HG03521 (cell line): ENCODE measurements around the gene ARL14EPL.
A peak's percentile ranks its signal among the peaks of the same experiment; 100 is the strongest.
"Not testable (repeated sequence)": the region's sequence is repeated elsewhere in the genome, so short reads cannot be mapped to it uniquely, and the experiment has no call there.

Experiments
- ATAC-seq: cut with Tn5 transposase; IDR thresholded peaks from one replicate; pipeline ENCODE4 v1.9.1; 2021; ENCODE audit warnings: mild to moderate bottlenecking, moderate library complexity; ENCODE audit not compliant: unreplicated experiment

Gene ARL14EPL

GRCh38 chr5:116046261-116046660, 14.0 kb downstream of the ARL14EPL start:
- no peak for ATAC-seq

DNA sequence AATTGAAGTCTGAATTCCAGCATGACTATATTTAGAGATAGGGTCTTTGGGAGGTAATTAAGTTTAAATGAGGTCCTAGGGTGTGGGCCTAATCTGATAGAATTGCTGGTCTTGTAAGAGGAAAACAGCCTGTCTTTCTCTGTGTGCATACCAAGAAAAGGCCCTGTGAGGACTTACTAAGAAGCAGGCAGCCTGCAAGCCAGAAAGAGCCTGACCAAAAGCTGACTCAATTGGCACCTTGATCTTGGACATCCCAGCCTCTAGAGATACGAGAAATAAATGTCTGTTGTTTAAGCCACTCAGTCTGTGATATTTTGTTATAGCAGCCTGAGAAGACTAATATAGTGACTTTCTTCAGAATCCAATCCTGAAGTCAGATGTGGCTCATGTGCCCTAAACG, 14.6 kb downstream of the ARL14EPL start:
- no peak for ATAC-seq

DNA sequence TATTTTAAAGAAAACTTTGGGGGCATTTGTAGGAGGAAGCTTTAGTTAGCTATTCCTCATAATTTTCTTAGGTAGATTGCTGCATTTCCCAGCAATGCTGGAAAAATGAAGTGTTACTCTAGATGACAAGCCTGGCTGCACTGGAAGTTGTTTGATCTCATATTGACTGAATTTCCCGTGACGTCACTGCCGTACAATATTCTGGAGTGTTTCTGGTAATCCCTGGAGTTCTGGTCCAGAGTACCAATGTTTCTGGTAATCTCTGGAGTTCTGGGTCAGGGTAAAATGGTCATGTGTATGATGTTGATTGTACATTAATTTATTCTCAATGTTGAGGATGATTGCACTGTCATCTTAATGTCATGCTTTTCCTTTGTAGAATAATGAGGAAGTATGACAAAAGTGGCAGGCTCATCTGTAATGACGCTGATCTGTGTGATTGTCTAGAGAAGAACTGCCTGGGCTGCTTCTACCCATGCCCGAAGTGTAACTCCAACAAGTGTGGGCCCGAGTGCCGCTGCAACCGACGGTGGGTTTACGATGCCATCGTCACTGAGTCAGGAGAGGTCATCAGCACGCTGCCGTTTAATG, 26.2 kb downstream of the ARL14EPL start:
- ATAC-seq = no peak

DNA sequence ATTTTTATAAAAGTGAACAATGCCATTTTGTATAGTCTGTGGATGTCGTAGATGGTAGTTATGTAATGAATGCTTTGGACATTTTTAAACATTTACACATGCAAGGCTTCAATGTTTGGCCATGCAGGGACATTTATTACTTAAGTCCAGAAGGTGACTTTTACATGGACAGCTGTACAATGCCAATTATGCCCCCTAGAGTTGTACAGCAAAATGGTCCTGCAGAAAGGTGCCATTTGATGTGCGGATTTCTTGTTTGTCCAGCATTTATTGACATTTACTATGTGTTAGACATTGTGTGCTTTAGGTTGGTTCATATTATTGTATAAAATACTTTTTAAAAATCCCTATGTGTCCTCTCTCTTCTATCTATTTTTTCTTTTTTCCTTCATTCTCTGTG, 30.1 kb downstream of the ARL14EPL start:
- no peak for ATAC-seq

GRCh38 chr5:116063950-116064349, 31.7 kb downstream of the ARL14EPL start:
- no peak for ATAC-seq

- ATAC-seq = peak; percentile 48
Observed at GRCh38 chr5:116068028-116068632, 35.9 kb downstream of the ARL14EPL start.

DNA sequence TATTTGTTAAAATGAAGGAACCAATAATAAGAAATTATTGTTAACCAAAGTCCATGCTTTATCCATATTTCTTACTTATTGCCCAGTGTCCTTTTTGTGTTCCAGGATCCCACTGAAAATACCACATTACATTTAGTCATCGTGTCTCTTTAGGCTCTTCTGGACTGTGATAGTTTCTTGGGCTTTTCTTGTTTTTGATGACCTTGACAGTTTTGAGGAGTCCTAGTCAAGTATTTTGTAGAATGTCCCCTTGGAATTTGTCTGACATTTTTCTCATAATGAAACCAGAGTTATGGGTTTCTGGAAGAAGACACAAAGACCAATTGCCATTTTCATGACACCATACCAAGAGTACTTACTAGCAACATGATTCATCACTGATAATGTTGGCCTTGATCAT, 38.9 kb downstream of the ARL14EPL start:
- no peak for ATAC-seq

DNA sequence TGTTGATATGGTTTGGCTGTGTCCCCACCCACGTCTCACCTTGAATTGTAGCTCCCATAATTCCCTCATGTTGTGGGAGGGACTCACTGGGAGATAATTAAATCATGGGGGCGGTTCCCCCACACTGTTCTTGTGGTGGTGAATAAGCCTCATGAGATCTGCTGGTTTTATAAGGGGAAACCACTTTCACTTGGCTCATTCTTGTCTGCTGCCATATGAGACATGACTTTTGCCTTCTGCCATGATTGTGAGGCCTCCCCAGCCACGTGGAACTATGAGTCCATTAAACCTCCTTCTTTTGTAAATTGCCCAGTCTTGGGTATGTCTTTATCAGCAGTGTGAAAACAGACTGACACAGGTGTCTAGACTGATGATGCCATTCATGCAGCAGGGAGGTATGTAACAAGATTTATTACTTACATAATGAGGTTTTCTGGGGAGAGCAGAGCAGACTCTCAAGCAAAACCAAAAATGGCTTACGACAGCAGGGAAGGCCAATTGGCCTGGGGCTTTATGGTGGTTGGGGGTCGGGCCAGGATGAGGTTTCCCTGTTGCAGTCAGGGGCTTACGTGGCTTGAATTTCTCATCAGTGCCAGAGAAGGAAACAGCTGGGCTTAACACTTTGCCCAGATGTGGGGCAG, 43.0 kb downstream of the ARL14EPL start:
- no peak for ATAC-seq

GRCh38 chr5:116076496-116076895, 44.2 kb downstream of the ARL14EPL start:
- peak; percentile 98 for ATAC-seq

DNA sequence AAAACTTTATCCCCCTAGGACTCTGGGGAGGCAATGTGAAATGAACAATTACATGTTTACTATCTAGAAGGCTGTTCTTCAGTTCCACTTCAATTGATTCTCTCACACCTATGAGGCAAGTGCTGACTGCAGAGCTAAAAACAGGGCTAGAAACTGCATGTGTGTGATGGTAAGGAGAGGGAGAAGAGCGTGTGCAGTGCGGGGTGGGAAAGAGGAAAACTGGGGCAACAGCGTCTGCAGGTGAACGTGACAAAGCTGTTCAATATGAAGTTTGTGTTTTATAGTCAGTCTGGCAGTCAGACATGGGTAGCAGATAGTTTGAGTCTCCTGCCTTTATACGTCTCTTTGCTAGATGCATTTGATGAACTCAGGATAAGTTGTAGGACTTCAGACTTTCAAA, 45.9 kb downstream of the ARL14EPL start:
- no peak for ATAC-seq

DNA sequence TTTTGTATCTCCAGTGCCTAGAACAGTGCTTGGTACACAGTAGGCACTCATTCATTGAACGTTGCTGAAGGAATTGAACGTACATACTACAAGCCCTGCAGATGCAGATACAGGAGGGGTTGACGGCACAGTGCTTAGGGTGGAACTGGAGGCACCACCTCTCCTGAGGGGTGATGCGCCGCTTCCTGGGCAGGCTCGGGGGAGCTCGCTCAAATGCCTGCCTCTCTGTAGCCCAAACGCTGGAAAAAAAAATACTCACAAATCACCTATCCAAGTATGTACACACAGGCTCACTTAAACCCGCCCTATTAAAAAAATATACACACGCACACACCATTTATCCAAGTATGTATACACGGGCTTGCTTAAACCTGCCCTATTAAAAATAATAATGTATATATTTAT, 52.0 kb downstream of the ARL14EPL start:
- ATAC-seq = peak; percentile 31

DNA sequence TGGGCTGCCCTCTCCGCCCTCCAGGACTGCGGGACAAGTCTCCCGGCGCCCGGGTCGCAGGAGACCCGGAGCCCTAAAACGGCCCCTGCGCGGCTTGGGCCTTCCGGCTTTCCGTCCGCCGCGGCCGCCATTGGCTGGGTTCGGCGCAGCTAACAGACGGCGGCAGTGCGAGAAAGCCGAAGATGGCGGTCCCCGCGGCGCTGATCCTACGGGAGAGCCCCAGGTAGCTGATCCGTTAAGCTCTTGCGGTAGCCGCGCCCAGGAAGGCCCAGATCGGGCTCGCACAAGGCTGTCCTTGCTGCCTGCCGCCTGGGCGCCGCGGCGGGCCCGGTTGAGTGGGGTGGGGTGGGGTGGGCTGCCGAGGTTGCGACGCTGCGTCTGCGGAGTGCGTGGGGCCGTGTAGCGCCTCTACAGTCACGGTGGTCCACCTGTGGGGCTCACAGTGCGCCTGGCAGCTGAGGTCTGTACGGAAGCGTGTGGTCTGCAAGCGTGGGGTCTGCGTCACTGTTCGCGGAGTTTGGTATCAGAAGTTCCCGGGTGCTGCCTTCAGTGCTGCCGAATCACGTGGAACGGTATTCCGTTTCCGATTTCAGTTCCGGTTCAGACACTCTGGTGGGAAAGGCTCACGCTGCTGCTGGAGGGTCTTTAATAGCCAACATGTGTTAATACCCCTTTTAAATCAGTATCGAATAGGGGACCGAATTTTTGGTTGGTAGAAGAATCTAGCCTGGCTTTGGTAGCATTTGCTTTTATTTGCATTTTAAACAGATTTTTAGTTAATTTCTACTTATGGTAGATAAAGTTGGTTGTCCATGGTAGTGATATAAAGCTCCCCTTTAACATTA, 52.8 kb downstream of the ARL14EPL start, which contains the start of gene COMMD10:
TSS of gene COMMD10 (plus strand) at position 155 of the 845 bp plus-strand sequence.
- peak; percentile 90 for ATAC-seq

GRCh38 chr5:116086309-116086708, 54.0 kb downstream of the ARL14EPL start:
- ATAC-seq = not testable (repeated sequence)

GRCh38 chr5:116088062-116088461, 55.8 kb downstream of the ARL14EPL start:
- no peak for ATAC-seq

- ATAC-seq = no peak
Observed at GRCh38 chr5:116090302-116090701, 58.0 kb downstream of the ARL14EPL start.

DNA sequence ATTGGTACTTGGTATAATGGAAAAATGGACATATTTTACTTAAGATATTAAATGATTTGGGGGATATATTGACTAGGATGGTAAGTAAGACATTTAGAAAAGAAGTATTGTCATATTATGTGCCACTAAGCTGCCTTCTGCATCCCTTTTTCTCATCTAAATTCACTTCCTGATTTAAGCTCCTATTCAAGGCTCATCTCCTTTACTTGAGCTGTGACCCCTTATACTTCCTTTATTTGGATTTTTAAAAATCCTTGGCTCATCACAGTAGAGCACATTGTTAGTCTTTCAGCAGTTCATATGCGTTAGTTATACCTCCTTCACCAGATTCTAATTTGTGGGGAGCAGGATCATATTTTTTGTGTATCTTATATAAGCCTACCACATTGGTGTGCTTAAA, 59.1 kb downstream of the ARL14EPL start:
- no peak for ATAC-seq

DNA sequence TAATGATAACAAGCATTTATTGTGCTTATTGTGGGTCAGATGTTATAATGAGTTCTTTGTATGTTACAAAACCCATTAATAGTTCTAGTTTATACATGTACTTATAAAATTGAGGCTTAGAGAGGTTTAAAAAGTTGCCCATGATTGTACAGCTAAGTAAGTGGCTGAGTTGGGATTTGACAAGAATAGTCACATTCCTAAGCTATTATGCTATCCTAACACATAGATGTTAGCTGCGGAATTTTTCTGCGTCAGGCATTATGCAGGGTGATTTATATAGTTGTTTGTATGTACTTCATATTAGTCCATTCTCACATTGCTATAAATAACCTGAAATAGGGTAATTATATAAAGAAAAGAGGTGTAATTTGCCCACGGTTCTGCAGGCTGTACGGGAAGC, 65.0 kb downstream of the ARL14EPL start:
- no peak for ATAC-seq

- ATAC-seq = no peak
Observed at GRCh38 chr5:116098998-116099397, 66.7 kb downstream of the ARL14EPL start.

DNA sequence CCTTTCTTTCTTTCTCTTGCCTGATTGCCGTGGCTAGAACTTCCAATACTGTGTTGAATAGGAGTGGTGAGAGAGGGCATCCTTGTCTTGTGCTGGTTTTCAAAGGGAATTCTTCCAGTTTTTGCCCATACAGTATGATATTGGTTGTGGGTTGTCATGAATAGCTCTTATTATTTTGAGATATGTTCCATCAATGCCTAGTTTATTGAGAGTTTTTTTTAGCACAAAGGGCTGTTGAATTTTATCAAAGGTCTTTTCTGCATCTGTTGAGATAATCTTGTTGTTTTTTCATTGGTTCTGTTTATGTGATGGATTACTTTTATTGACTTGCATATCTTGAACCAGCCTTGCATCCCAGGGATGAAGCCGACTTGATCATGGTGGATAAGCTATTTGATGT, 72.7 kb downstream of the ARL14EPL start:
- not testable (repeated sequence) for ATAC-seq
